Measurements from ENCODE around the gene PPP4C. TPM values are rescaled to one million over a fixed set of nuclear protein-coding genes. Genes with fewer than 3 reads are reported as not detected.

PPP4C gene
- total RNA-seq, 2 donors from 2014 or later = 111 to 156 TPM

DNA sequence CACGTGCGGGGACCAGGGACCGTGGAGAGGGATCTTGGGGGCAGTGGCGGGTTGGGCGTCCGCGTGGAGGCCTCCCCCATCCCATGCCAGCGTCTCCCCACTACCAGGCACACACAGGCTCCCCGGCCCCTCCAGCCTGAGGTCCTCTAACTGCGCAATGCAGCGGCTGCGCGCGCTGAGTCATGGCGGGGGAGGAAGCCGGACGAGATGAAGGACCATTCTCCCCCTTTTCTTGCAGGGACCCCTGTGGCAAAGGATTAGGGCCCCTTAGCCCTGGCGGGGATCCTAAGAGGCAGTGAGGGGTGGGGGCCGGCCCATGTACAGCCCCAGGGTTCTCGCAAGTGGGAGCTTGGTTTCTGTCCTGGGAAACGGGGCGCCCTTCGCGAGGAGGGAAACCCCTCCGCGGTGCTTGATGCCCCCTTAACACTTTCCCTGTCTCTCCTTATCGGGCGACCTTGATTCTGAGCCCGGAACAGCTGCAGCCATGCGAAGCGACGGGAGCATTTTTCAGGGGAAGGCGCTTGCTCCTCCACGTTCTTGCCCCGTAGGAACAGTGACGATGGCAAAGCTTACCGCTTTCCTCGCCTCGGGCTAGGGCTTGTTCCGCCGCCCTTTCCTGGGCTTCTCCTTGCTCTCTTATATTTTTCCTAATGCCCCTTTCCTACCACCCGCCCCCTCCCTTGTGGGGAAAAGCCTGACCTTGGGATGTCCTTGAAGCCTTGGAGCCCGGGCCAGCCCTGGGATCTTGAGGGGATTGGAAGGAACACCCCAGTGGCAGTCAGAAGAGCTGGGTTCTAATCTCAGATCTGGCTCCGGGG, 9.6 kb upstream of the PPP4C start:
- DNase-seq = peak; percentile 52
- Histone ChIP-seq H3K4me1 (peaks cover 13% of the 10 kb centered on the region), H3K36me3 (peaks cover 26% of the 10 kb centered on the region), H3K27ac (peak overlapping the region; percentile 96), H3K9ac (ENCODE audit: low read depth in 2 of 2, low read length in 2 of 2) (peak overlapping the region; percentile 98 to 100), H3K27me3 (no peaks in the 10 kb centered on the region), H3K9me3 (no peaks in the 10 kb centered on the region), H3K4me3 (peak overlapping the region; percentile 89)
- intact Hi-C loops (cut with DNase I) = no loop called here
- TF ChIP-seq, protein P1, sequence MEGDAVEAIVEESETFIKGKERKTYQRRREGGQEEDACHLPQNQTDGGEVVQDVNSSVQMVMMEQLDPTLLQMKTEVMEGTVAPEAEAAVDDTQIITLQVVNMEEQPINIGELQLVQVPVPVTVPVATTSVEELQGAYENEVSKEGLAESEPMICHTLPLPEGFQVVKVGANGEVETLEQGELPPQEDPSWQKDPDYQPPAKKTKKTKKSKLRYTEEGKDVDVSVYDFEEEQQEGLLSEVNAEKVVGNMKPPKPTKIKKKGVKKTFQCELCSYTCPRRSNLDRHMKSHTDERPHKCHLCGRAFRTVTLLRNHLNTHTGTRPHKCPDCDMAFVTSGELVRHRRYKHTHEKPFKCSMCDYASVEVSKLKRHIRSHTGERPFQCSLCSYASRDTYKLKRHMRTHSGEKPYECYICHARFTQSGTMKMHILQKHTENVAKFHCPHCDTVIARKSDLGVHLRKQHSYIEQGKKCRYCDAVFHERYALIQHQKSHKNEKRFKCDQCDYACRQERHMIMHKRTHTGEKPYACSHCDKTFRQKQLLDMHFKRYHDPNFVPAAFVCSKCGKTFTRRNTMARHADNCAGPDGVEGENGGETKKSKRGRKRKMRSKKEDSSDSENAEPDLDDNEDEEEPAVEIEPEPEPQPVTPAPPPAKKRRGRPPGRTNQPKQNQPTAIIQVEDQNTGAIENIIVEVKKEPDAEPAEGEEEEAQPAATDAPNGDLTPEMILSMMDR (IDR thresholded peaks at IDR 0.05) = no peak

DNA sequence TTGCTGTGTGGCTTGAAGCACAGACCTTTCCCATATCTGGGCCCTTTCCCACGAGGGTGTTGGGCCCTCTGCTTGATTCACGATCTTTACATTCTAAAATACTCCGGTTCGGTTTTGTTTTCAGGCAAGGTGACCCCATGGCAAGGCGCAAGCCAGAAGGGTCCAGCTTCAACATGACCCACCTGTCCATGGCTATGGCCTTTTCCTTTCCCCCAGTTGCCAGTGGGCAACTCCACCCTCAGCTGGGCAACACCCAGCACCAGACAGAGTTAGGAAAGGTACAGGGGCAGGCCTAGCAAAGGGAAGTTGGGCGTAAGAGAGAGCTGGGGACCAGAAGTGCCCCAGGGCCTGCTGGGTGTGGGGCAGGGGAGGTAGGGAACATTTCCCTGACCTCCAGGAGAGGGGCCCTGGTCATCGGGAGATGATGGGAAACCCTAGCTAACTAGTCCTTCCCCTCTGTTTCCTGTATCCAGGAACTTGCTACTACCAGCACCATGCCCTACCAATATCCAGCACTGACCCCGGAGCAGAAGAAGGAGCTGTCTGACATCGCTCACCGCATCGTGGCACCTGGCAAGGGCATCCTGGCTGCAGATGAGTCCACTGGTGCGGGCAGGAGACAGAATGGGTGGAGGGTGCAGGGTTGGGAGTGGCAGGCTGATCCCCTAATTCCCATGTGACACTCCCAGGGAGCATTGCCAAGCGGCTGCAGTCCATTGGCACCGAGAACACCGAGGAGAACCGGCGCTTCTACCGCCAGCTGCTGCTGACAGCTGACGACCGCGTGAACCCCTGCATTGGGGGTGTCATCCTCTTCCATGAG, 8.8 kb upstream of the PPP4C start:
- intact Hi-C loops (cut with DNase I) = no loop called here
- Histone ChIP-seq H3K4me1 (peaks cover 13% of the 10 kb centered on the region), H3K9ac (ENCODE audit: low read depth in 2 of 2, low read length in 2 of 2) (peak overlapping the region; percentile 98 to 100), H3K4me3 (peak overlapping the region; percentile 89), H3K27ac (peak overlapping the region; percentile 96), H3K27me3 (no peaks in the 10 kb centered on the region), H3K36me3 (peaks cover 34% of the 10 kb centered on the region), H3K9me3 (no peaks in the 10 kb centered on the region)
- DNase-seq = peak; percentile 62
- TF ChIP-seq, protein P1 (IDR thresholded peaks at IDR 0.05) = no peak

DNA sequence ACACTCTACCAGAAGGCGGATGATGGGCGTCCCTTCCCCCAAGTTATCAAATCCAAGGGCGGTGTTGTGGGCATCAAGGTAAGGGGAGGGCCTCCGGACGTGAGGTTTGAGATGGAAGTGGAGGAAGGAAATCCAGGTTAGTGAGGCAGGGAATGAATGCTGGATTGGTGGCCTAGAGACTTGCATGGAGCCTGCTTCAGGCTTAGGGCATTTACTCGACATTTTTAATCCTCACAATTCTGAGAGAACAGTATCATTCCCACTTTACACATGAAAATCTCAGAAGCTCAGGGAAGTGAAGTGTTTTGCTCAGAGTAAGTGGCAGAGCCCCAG, 8.2 kb upstream of the PPP4C start:
- peak overlapping the region; percentile 96 for H3K27ac ChIP-seq
- no peaks in the 10 kb centered on the region for H3K9me3 ChIP-seq
- H3K27me3 ChIP-seq = no peaks in the 10 kb centered on the region

DNA sequence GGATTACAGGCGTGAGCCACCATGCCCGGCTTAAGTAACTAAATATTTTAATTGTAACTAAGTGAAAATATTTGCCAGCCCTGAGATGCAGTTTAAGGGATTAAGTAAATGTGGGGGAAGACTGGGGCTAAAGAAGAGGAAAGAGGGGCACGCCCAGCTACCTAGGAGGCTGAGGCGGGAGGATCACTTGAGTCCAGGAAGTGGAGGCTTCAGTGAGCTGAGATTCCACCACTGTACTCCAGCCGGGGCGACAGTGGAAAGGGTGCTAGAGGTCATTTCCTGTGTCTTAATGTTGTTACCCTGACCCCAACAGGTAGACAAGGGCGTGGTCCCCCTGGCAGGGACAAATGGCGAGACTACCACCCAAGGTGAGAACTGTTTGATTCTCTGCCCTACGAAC, 7.5 kb upstream of the PPP4C start:
- no peak for DNase-seq
- intact Hi-C loops (cut with DNase I) = no loop called here
- H3K9ac ChIP-seq (ENCODE audit: low read depth in 2 of 2, low read length in 2 of 2) = peak overlapping the region in 1 of 2 donors; percentile 26
- peaks cover 35% of the 10 kb centered on the region for H3K36me3 ChIP-seq
- H3K4me1 ChIP-seq = peaks cover 13% of the 10 kb centered on the region
- no peak overlapping the region for H3K4me3 ChIP-seq
- H3K27me3 ChIP-seq = no peaks in the 10 kb centered on the region
- H3K27ac ChIP-seq = no peak overlapping the region
- no peaks in the 10 kb centered on the region for H3K9me3 ChIP-seq
- TF ChIP-seq, protein P1 (IDR thresholded peaks at IDR 0.05) = no peak

More for the DNA sequence above, 8.2 kb upstream of the PPP4C start:
- Histone ChIP-seq H3K4me3 (peak overlapping the region; percentile 89), H3K4me1 (peaks cover 13% of the 10 kb centered on the region), H3K36me3 (peaks cover 35% of the 10 kb centered on the region), H3K9ac (ENCODE audit: low read depth in 2 of 2, low read length in 2 of 2) (peak overlapping the region; percentile 98 to 100)
- TF ChIP-seq, protein P1 (IDR thresholded peaks at IDR 0.05) = no peak
- no peak for DNase-seq
- intact Hi-C loops (cut with DNase I) = no loop called here

DNA sequence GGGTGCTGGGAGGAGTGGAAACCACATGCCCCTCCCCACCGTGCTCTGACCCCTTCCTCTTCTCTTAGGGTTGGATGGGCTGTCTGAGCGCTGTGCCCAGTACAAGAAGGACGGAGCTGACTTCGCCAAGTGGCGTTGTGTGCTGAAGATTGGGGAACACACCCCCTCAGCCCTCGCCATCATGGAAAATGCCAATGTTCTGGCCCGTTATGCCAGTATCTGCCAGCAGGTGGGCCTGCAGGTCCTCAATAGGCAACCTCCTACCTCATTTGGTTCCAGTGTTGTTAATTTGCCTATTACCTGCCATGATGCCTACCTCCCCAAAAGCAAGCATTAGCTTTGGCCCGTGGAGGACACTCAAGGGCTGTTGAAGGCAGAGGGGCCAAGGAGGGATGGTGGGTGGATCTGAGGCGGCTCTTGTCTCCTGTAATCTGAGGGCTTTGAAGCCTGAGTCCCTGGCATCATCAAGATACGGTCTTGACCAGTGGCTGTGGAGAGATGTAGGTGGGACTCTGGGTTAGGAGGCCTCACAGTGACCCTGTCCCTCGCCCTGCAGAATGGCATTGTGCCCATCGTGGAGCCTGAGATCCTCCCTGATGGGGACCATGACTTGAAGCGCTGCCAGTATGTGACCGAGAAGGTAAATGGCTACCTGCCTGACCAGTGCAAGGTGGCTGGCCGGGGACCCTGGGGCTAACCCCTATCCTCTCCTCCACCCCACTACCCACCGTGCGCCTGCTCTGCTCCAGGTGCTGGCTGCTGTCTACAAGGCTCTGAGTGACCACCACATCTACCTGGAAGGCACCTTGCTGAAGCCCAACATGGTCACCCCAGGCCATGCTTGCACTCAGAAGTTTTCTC, 6.8 kb upstream of the PPP4C start:
- Histone ChIP-seq H3K9me3 (no peaks in the 10 kb centered on the region), H3K4me1 (peaks cover 9% of the 10 kb centered on the region), H3K36me3 (peaks cover 35% of the 10 kb centered on the region), H3K27me3 (no peaks in the 10 kb centered on the region), H3K27ac (no peak overlapping the region), H3K4me3 (no peak overlapping the region), H3K9ac (ENCODE audit: low read depth in 2 of 2, low read length in 2 of 2) (peak overlapping the region in 1 of 2 donors; percentile 16)
- no peak for DNase-seq
- intact Hi-C loops (cut with DNase I) = no loop called here
- TF ChIP-seq, protein P1 (IDR thresholded peaks at IDR 0.05) = peak; percentile 32

Measured in colonic mucosa (tissue), 4 donors.